ENCODE results near the gene RWDD1. TPM values are rescaled to one million over a fixed set of nuclear protein-coding genes. Genes with fewer than 3 reads are reported as not detected.
A peak's percentile ranks its signal among the peaks of the same experiment; 100 is the strongest.

Gene RWDD1
- total RNA-seq, 4 donors from 2014 or later, result 56.1 to 77.3 (median 60.3) TPM

DNA sequence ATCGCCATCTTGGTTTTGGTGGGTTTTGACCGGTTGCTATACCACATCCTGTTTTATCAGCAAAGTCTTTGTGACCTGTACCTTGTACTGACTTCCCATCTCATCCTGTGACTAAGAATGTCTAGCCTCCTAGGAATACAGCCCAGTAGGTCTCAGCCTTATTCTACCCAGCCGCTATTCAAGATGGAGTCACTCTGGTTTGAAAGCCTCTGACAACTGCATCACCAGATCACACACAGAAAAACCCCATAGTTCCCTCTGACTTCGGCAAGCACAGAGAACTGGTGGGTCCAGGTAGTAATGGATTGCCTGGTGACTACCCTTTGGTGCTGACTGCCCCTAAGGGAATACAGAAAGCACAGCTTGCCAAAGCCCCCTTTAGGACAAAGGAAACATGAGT is 34.6 kb downstream of the RWDD1 start:
- H3K4me3 ChIP-seq, result no peak overlapping the region
- WGBS, 2 donors (ENCODE audit: low coverage in 1 of 2), result 91 to 94% methylated on average over 3 of the region's 4 CpGs
- TF ChIP-seq, protein P1, sequence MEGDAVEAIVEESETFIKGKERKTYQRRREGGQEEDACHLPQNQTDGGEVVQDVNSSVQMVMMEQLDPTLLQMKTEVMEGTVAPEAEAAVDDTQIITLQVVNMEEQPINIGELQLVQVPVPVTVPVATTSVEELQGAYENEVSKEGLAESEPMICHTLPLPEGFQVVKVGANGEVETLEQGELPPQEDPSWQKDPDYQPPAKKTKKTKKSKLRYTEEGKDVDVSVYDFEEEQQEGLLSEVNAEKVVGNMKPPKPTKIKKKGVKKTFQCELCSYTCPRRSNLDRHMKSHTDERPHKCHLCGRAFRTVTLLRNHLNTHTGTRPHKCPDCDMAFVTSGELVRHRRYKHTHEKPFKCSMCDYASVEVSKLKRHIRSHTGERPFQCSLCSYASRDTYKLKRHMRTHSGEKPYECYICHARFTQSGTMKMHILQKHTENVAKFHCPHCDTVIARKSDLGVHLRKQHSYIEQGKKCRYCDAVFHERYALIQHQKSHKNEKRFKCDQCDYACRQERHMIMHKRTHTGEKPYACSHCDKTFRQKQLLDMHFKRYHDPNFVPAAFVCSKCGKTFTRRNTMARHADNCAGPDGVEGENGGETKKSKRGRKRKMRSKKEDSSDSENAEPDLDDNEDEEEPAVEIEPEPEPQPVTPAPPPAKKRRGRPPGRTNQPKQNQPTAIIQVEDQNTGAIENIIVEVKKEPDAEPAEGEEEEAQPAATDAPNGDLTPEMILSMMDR (IDR thresholded peaks at IDR 0.05), result no peak
- TF ChIP-seq EP300 (IDR thresholded peaks at IDR 0.05), result no peak
- TF ChIP-seq POLR2A (IDR thresholded peaks at IDR 0.05), result no peak
- TF ChIP-seq POLR2AphosphoS5 (IDR thresholded peaks at IDR 0.05), result no peak
- no peaks in the 10 kb centered on the region for H3K4me1 ChIP-seq
- H3K27me3 ChIP-seq, result no peaks in the 10 kb centered on the region
- no peaks in the 10 kb centered on the region for H3K9me3 ChIP-seq
- no peak for ATAC-seq
- peaks cover 0 to 37% of the 10 kb centered on the region in 2 donors for H3K36me3 ChIP-seq
- no peak overlapping the region for H3K27ac ChIP-seq

- Histone ChIP-seq H3K4me3 (no peak overlapping the region), H3K27ac (no peak overlapping the region), H3K36me3 (peaks cover 0 to 4% of the 10 kb centered on the region in 2 donors), H3K27me3 (no peaks in the 10 kb centered on the region), H3K4me1 (peaks cover 0 to 4% (median 0%) of the 10 kb centered on the region in 3 donors), H3K9me3 (no peaks in the 10 kb centered on the region)
- TF ChIP-seq EP300 (IDR thresholded peaks at IDR 0.05) (no peak), POLR2A (IDR thresholded peaks at IDR 0.05) (no peak), POLR2AphosphoS5 (IDR thresholded peaks at IDR 0.05) (no peak)
- TF ChIP-seq, protein P1 (IDR thresholded peaks at IDR 0.05), result no peak
- WGBS, 2 donors (ENCODE audit: low coverage in 1 of 2), result 44 to 60% methylated on average over 2 to 4 of the region's 4 CpGs
- ATAC-seq, result no peak
These were observed 39.8 kb downstream of the RWDD1 start for GRCh38 chr6:116611056-116611455.

GRCh38 chr6:116615937-116616736 is 44.8 kb downstream of the RWDD1 start, which contains the start of gene RSPH4A:
Gene RSPH4A (plus strand): TSS chr6:116616479. CDS start chr6:116616624, 145 bp downstream.
- H3K27ac ChIP-seq, result peak within 1 kb of the TSS in 3 of 4 donors; percentile 26 to 48 (median 35)
- H3K9me3 ChIP-seq, result no peaks in the 10 kb centered on the region
- ATAC-seq, result peak; percentile 98
- H3K27me3 ChIP-seq, result no peaks in the 10 kb centered on the region
- H3K4me3 ChIP-seq, result peak within 1 kb of the TSS; percentile 52 to 70
- TF ChIP-seq EP300 (IDR thresholded peaks at IDR 0.05) (no peak), POLR2AphosphoS5 (IDR thresholded peaks at IDR 0.05) (no peak), POLR2A (IDR thresholded peaks at IDR 0.05) (no peak)
- TF ChIP-seq, protein P1 (IDR thresholded peaks at IDR 0.05), result no peak
- H3K36me3 ChIP-seq, result no peaks in the 10 kb centered on the region
- 0% methylated on average over 13 to 28 of the region's 29 CpGs for WGBS, 2 donors (ENCODE audit: low coverage in 1 of 2)
- H3K4me1 ChIP-seq, result peaks cover 0 to 13% (median 0%) of the 10 kb centered on the region in 3 donors

GRCh38 chr6:116616737-116617053 is 45.4 kb downstream of the RWDD1 start:
- no peak for ATAC-seq
- Histone ChIP-seq H3K4me3 (peak overlapping the region; percentile 52 to 70), H3K36me3 (no peaks in the 10 kb centered on the region), H3K27ac (peak overlapping the region in 2 of 4 donors; percentile 26 to 39), H3K4me1 (peaks cover 0 to 13% (median 0%) of the 10 kb centered on the region in 3 donors), H3K27me3 (no peaks in the 10 kb centered on the region), H3K9me3 (no peaks in the 10 kb centered on the region)
- TF ChIP-seq, protein P1 (IDR thresholded peaks at IDR 0.05), result no peak
- TF ChIP-seq POLR2AphosphoS5 (IDR thresholded peaks at IDR 0.05) (no peak), EP300 (IDR thresholded peaks at IDR 0.05) (no peak), POLR2A (IDR thresholded peaks at IDR 0.05) (no peak)
- 0% methylated on average over 2 of the region's 16 CpGs; no CpG with 5 or more reads in 1 of the 2 donors for WGBS, 2 donors (ENCODE audit: low coverage in 1 of 2)

Data from gastroesophageal sphincter (tissue), 4 donors.